Measurements from ENCODE around the gene UBALD1. TPM values are rescaled to one million over a fixed set of nuclear protein-coding genes. Genes with fewer than 3 reads are reported as not detected.
A peak's percentile ranks its signal among the peaks of the same experiment; 100 is the strongest.

UBALD1 gene
- total and polyA plus RNA-seq, 9 of the 15 experiments (the other 6 are each of a cell fraction or from before 2014, with no cell fraction given): 1.3 to 38.0 (median 6.2) TPM; not detected in 2

GRCh38 chr16:4613636-4614570 lies 785 bp downstream of the UBALD1 start:
- Histone ChIP-seq H3K4me3 (peak overlapping the region; percentile 94), H3K4me1 (replicated peaks in 1 of 2; ENCODE audit: control insufficient read depth in 2 of 2, insufficient read depth in 2 of 2, low read length in 2 of 2) (peaks cover 28 to 92% of the 10 kb centered on the region in 2 experiments), H3K9me3 (replicated peaks; ENCODE audit: control insufficient read depth, insufficient read depth, low read depth, low read length) (no peaks in the 10 kb centered on the region), H2AFZ (ENCODE audit: low read depth, low read length) (peak overlapping the region; percentile 93), H3K36me3 (ENCODE audit: control insufficient read depth, insufficient read depth, low read length) (peaks cover 19% of the 10 kb centered on the region; the same call in 1 of the 3 replicates), H3K9ac (ENCODE audit: insufficient read depth in 1 of 2, low read depth in 2 of 2, low read length in 2 of 2) (peak overlapping the region; percentile 93), H3K27ac (ENCODE audit: extremely low read depth, low read depth, low read length) (peak overlapping the region; percentile 97), H3K79me2 (ENCODE audit: control insufficient read depth, insufficient read depth, low read length) (peaks cover 42% of the 10 kb centered on the region), H3K9me1 (ENCODE audit: control insufficient read depth, insufficient read depth, low read length) (peaks cover 17% of the 10 kb centered on the region), H3K4me2 (ENCODE audit: insufficient read depth, low read length) (peak overlapping the region; percentile 90), H3K27me3 (ENCODE audit: control insufficient read depth in 2 of 2, insufficient read depth in 2 of 2, low read length in 2 of 2) (no peaks in the 10 kb centered on the region), H4K20me1 (replicated peaks; ENCODE audit: control insufficient read depth, insufficient read depth, low read length) (peaks cover 27% of the 10 kb centered on the region)
- peak in 3 of 4 experiments; percentile 50 to 78 (median 77) for DNase-seq (ENCODE audit: extremely low read depth in 1 of 4, low spot score in 3 of 4)
- POLR2A ChIA-PET: interaction anchor here (0.6 to 1.0 kb wide), 4 partner anchors 9 to 939 kb away, joined by 3 read pairs; no protein-coding TSS in a partner anchor
- 3% methylated on average over 57 of the region's 92 CpGs for WGBS (ENCODE audit: insufficient coverage, low coverage, missing lambda C conversion rate)
- CTCF ChIA-PET (ENCODE audit: low intra/inter-chr PET ratio): no interaction called here
- FAIRE-seq: no peak
- in situ Hi-C loops (cut with MboI): no loop called here
- intact Hi-C loops (cut with micrococcal nuclease): no loop called here
- no peak for ATAC-seq
- BruUV-seq (replicated peaks): no TSS peak
- TF ChIP-seq FOXM1 (IDR thresholded peaks at IDR 0.05; ENCODE audit: low read depth) (no peak), FOXM1 (CRISPR knock-in tag; IDR thresholded peaks at IDR 0.05; ENCODE audit: low read depth) (0 out of 2 replicates have a peak, but pooled peaks have one; percentile 33), ZNF445 (CRISPR knock-in tag; IDR thresholded peaks at IDR 0.05; ENCODE audit: low read depth) (no peak), CHD2 (IDR thresholded peaks at IDR 0.05; ENCODE audit: low read depth, low read length) (no peak), PRPF4 (IDR thresholded peaks at IDR 0.05; ENCODE audit: insufficient read depth, low read depth, low read length, poor library complexity, severe bottlenecking) (peak; percentile 22), STAT5B (CRISPR knock-in tag; IDR thresholded peaks at IDR 0.05) (no peak), FOXP4 (CRISPR knock-in tag; IDR thresholded peaks at IDR 0.05; ENCODE audit: borderline replicate concordance) (0 out of 2 replicates have a peak, but pooled peaks have one; percentile 46), JUNB (CRISPR knock-in tag; conservative IDR thresholded peaks at IDR 0.05) (no peak), ELF2 (CRISPR knock-in tag; IDR thresholded peaks at IDR 0.05) (no peak), HIVEP1 (CRISPR knock-in tag; IDR thresholded peaks at IDR 0.05) (no peak), ZNF282 (CRISPR knock-in tag; IDR thresholded peaks at IDR 0.05) (no peak), MLLT1 (IDR thresholded peaks at IDR 0.05) (no peak), MYC (IDR thresholded peaks at IDR 0.05; ENCODE audit: low read depth, low read length) (peak; percentile 48; the same call in 1 of the 2 replicates), MYC (CRISPR knock-in tag; IDR thresholded peaks at IDR 0.05; ENCODE audit: borderline replicate concordance, low read depth) (no peak), ZNF41 (CRISPR knock-in tag; conservative IDR thresholded peaks at IDR 0.05) (no peak), NFE2L1 (tag; IDR thresholded peaks at IDR 0.05; ENCODE audit: borderline replicate concordance, low read depth) (no peak), NFRKB (IDR thresholded peaks at IDR 0.05; ENCODE audit: low read depth) (no peak), TEAD1 (CRISPR knock-in tag; IDR thresholded peaks at IDR 0.05) (0 out of 4 replicates have a peak, but pooled peaks of 1 of the 2 experiments have one; percentile 47), SMC3 (conservative IDR thresholded peaks at IDR 0.05; ENCODE audit: insufficient read depth, low read depth, low read length) (no peak)
